ENCODE data around the gene AP3B1.

Gene AP3B1

GRCh38 chr5:77953374-77953773 lies 341.1 kb downstream of the AP3B1 start:
- TF ChIP-seq, protein P1, sequence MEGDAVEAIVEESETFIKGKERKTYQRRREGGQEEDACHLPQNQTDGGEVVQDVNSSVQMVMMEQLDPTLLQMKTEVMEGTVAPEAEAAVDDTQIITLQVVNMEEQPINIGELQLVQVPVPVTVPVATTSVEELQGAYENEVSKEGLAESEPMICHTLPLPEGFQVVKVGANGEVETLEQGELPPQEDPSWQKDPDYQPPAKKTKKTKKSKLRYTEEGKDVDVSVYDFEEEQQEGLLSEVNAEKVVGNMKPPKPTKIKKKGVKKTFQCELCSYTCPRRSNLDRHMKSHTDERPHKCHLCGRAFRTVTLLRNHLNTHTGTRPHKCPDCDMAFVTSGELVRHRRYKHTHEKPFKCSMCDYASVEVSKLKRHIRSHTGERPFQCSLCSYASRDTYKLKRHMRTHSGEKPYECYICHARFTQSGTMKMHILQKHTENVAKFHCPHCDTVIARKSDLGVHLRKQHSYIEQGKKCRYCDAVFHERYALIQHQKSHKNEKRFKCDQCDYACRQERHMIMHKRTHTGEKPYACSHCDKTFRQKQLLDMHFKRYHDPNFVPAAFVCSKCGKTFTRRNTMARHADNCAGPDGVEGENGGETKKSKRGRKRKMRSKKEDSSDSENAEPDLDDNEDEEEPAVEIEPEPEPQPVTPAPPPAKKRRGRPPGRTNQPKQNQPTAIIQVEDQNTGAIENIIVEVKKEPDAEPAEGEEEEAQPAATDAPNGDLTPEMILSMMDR (IDR thresholded peaks at IDR 0.05; ENCODE audit: insufficient read depth, low read length, poor library complexity, severe bottlenecking) = no peak

GRCh38 chr5:77952636-77953212 lies 341.8 kb downstream of the AP3B1 start:
- H3K4me3 ChIP-seq (replicated peaks; ENCODE audit: low read depth, low read length) = no peak overlapping the region
- TF ChIP-seq, protein P1 (IDR thresholded peaks at IDR 0.05; ENCODE audit: insufficient read depth, low read length, poor library complexity, severe bottlenecking) = no peak

More at GRCh38 chr5:77953374-77953773, 341.1 kb downstream of the AP3B1 start:
- no peak overlapping the region for H3K4me3 ChIP-seq (replicated peaks; ENCODE audit: low read depth, low read length)
- no peaks in the 10 kb centered on the region for H3K36me3 ChIP-seq (ENCODE audit: control insufficient read depth, insufficient read depth, low read length)
- no peak for DNase-seq (ENCODE audit: extremely low read depth, insufficient read length)
- no peaks in the 10 kb centered on the region for H3K27me3 ChIP-seq (replicated peaks; ENCODE audit: control insufficient read depth, insufficient read depth, low read length)

More at GRCh38 chr5:77952636-77953212, 341.8 kb downstream of the AP3B1 start:
- H3K36me3 ChIP-seq (ENCODE audit: control insufficient read depth, insufficient read depth, low read length) = no peaks in the 10 kb centered on the region
- DNase-seq (ENCODE audit: extremely low read depth, insufficient read length) = no peak
- H3K27me3 ChIP-seq (replicated peaks; ENCODE audit: control insufficient read depth, insufficient read depth, low read length) = no peaks in the 10 kb centered on the region

Data from GM06990 (cell line).